Bronchial epithelial cell (primary cell): ENCODE results near the gene ITGA5. TPM values are rescaled to one million over a fixed set of nuclear protein-coding genes. Genes with fewer than 3 reads are reported as not detected.

Experiments
- DNase-seq: peaks from one replicate; pipeline ENCODE4 v3.0.0-alpha.2; 2010; ENCODE audit warnings: low read depth
- FAIRE-seq: peaks from 2 replicates; lab custom pipeline; 2011; peaks lifted over from hg19 to GRCh38; lab: Jason Lieb, UNC
- H3K27me3 ChIP-seq: 2 replicates; pipeline ENCODE4 v1.5.1; 2011; ENCODE audit warnings: low read length; ENCODE audit not compliant: control insufficient read depth, insufficient read depth
- H3K36me3 ChIP-seq: 2 replicates; pipeline ENCODE4 v1.5.1; 2011; ENCODE audit warnings: low read length; ENCODE audit not compliant: control insufficient read depth, insufficient read depth
- H3K4me3 ChIP-seq: 2 replicates; pipeline ENCODE4 v1.5.1; 2011; ENCODE audit warnings: mild to moderate bottlenecking, low read depth, low read length, control low read depth
- total RNA-seq: library from RNA; depleted of rRNA; stranded (reverse); fragments of >200 nt; gene quantifications from 2 replicates; pipeline ENCODE4 v1.2.1, GENCODE V29; 2014
- TF ChIP-seq, protein P1 (sequence below): IDR thresholded peaks from 2 replicates; pipeline ENCODE4 v1.5.1; 2011; ENCODE audit warnings: mild to moderate bottlenecking, moderate library complexity, low read length, control low read depth, inconsistent platforms; ENCODE audit not compliant: insufficient read depth, severe bottlenecking

Gene ITGA5
- total RNA-seq, 1 donor from 2014 or later: 98.5 TPM

DNA sequence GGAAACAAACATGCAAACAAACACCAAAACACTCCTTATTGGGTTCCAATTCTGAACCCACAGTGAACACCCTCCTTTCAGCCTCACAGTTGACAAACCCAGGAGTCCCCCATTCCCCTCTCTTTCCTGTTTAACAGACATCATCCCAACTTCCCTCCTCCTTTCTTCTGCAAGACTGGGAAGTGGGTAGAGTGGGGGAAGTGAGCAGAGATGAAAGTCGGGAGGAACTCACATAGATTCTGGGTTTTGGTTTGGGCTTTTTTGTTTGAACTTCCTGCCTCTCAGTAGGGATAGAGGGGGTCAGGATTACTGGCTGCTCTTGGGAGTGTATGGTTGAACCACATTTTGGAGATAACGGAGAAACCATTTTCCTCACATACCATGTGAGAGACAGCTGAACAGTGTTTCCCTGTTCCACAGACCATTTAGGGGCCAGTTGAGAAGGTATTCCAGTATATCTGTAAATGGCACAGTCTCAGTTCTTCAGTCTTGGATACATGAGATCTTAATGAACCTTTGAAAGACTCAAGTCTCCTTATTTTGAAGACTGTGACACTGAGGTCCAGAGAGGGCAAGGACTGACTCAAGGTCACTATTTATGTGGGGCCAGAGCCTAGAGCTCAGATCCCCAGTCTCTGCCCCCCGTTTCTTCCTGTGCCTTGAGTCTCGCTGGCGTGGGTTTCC lies 50.9 kb downstream of the ITGA5 start:
- DNase-seq (no peak), FAIRE-seq (no peak)
- H3K27me3 ChIP-seq: no peaks in the 10 kb centered on the region
- H3K36me3 ChIP-seq: peaks cover 21% of the 10 kb centered on the region
- TF ChIP-seq, protein P1, sequence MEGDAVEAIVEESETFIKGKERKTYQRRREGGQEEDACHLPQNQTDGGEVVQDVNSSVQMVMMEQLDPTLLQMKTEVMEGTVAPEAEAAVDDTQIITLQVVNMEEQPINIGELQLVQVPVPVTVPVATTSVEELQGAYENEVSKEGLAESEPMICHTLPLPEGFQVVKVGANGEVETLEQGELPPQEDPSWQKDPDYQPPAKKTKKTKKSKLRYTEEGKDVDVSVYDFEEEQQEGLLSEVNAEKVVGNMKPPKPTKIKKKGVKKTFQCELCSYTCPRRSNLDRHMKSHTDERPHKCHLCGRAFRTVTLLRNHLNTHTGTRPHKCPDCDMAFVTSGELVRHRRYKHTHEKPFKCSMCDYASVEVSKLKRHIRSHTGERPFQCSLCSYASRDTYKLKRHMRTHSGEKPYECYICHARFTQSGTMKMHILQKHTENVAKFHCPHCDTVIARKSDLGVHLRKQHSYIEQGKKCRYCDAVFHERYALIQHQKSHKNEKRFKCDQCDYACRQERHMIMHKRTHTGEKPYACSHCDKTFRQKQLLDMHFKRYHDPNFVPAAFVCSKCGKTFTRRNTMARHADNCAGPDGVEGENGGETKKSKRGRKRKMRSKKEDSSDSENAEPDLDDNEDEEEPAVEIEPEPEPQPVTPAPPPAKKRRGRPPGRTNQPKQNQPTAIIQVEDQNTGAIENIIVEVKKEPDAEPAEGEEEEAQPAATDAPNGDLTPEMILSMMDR: no peak
- no peak overlapping the region for H3K4me3 ChIP-seq

DNA sequence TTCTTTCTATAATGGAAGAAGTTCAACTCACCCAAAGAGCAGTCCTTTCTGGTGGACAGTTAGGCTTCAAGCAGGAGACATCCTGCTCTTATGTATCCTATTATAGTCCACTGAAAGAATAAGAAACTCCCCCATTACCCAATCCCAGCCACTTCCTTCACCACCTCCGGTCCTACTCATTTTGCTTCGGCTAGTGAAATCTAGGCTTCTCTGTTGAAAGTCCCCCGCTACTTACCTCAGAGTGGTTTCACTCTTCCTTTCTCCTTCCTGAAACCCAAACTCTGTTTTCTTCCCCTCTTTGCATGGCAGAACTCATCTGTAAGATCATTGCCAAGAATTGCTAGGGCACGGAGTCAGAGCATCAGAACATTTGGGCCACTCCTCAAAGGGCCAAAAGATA lies 54.7 kb downstream of the ITGA5 start, which contains the start of gene GPR84:
Gene GPR84 (minus strand): TSS at position 74 of the 400 bp plus-strand sequence. CDS start 635 bp downstream, outside the sequence.
- TF ChIP-seq, protein P1: no peak
- no peaks in the 10 kb centered on the region for H3K27me3 ChIP-seq
- DNase-seq (no peak), FAIRE-seq (no peak)
- H3K36me3 ChIP-seq: no peaks in the 10 kb centered on the region
- H3K4me3 ChIP-seq: no peak within 1 kb of the TSS

DNA sequence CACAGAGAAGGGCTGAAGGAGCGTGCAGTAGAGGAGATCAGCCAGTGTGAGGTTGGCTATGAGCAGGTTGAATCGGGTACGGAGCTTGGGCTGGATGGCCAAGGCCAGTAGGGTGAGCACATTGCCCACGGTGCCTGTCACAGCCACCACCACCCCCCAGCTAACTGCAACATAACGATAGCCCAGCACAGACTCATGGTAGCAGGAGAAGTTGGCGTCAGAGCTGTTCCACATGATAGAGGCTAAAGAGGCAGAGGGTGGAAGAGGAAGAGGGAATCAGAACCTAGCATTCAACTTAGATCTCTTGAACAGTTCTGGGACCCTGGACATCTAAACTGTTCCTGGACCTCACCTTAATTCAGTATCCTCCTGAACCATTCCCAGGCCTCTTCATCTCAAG lies 55.4 kb downstream of the ITGA5 start:
- DNase-seq (no peak), FAIRE-seq (no peak)
- H3K36me3 ChIP-seq: no peaks in the 10 kb centered on the region
- TF ChIP-seq, protein P1: no peak
- H3K4me3 ChIP-seq: no peak overlapping the region
- H3K27me3 ChIP-seq: no peaks in the 10 kb centered on the region

DNA sequence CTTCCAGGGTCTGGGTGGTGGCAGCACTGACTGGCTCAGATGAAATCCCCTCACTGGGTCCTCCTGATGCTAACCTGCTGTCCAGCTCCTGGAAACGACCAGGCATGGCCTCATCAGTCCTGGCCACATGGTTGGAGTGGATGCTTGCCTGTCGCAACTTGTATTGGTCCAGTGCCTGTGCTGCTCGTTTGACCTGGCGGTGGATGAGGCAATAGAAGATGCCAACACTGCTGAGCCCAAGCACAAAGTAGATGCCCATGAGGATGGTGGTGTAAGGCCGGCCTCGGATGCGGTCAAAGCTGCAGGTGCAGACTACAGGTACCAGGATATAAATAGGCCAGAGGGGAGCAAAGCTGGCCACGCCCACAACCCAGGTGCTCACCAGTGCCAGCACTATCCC lies 56.0 kb downstream of the ITGA5 start:
- DNase-seq: no peak
- FAIRE-seq: no peak
- Histone ChIP-seq H3K4me3 (no peak overlapping the region), H3K27me3 (no peaks in the 10 kb centered on the region), H3K36me3 (no peaks in the 10 kb centered on the region)
- TF ChIP-seq, protein P1: no peak

DNA sequence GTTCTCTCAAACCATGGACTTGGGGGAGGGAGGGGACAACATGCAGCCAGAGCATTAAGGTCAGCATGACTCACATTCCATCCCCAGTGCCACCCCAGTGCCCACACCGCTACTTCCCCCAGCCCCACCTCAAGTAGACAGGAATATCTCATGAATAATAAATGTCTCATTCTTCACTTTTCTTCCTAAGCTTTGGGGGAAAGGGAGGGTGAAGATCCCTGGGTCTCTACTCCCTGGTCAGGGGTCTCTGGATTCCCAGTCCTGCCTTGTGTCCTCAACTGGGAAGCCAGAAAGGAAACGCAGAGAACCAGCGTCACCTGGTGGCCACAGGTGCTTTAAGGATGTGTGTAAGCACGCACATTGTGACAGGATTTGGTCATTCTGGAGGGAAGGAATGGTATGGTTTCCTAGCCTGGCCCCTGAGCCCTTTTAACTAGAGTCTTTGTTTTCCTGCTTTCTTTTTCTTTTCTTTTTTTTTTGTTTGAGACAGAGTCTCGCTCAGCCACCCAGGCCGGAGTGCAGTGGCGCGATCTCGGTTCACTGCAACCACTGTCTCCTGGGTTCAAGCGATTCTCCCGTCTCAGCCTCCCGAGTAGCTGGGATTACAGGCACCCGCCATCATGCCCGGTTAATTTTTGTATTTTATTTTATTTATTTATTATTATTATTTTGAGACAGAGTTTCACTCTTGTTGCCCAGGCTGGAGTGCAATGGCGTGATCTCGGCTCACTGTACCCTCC lies 58.2 kb downstream of the ITGA5 start:
- no peak for FAIRE-seq
- Histone ChIP-seq H3K36me3 (no peaks in the 10 kb centered on the region), H3K27me3 (no peaks in the 10 kb centered on the region), H3K4me3 (no peak overlapping the region)
- peak; percentile 69 for DNase-seq
- TF ChIP-seq, protein P1: peak; percentile 92
